Ovary (tissue), 9 donors: Measurements from ENCODE around the gene HSD11B2. TPM values are rescaled to one million over a fixed set of nuclear protein-coding genes. Genes with fewer than 3 reads are reported as not detected.
A peak's percentile ranks its signal among the peaks of the same experiment; 100 is the strongest.

Source experiments
- DNase-seq, 5 donors: peaks; one replicate each; pipeline ENCODE4 v3.0.0-alpha.2; 2019 to 2020
- H3K27ac ChIP-seq, 2 donors: fragments of 200-600 bp; one replicate each; pipeline versions ENCODE4 v1.5.1 to v1.8.0; 2019 to 2022
- H3K27me3 ChIP-seq: fragments of 200-600 bp; one replicate; pipeline ENCODE4 v1.8.0; 2022
- H3K36me3 ChIP-seq: fragments of 200-600 bp; sonication (generic); one replicate; pipeline ENCODE4 v1.5.1; 2019
- H3K4me1 ChIP-seq: one replicate; pipeline ENCODE4 v1.8.1; 2013; ENCODE audit warnings: mild to moderate bottlenecking, moderate library complexity; ENCODE audit not compliant: insufficient read depth
- H3K4me3 ChIP-seq: fragments of 200-600 bp; sonication (generic); one replicate; pipeline ENCODE4 v1.5.1; 2017
- H3K9me3 ChIP-seq, 2 donors: fragments of 200-600 bp in 1 of 2; sonication (generic) in 1 of 2; one replicate each; pipeline versions ENCODE4 v1.5.1 to v1.8.1; 2013 to 2019; ENCODE audit warnings: mild to moderate bottlenecking in 1 of 2, moderate library complexity in 1 of 2
- CTCF ChIP-seq, 3 donors: fragments of 450-650 bp in 2 of 3; fragments of 200-600 bp in 1 of 3; IDR thresholded peaks; one replicate each; pipeline versions ENCODE4 v1.5.1 to v1.8.0; 2016 to 2022; ENCODE audit warnings: antibody characterized with exemption in 3 of 3, mild to moderate bottlenecking in 1 of 3
- EP300 ChIP-seq: sonication (generic); formaldehyde crosslinking; IDR thresholded peaks from one replicate; pipeline ENCODE4 v1.6.1; 2017; ENCODE audit warnings: antibody characterized with exemption
- POLR2A ChIP-seq: fragments of 450-650 bp; IDR thresholded peaks from one replicate; pipeline ENCODE4 v1.6.1; 2017; ENCODE audit warnings: antibody characterized with exemption, mild to moderate bottlenecking, moderate library complexity
- WGBS, 3 donors: extraction: QIAGEN DNeasy Blood & Tissue Kit in 1 of 3; methylation state at CpG; one replicate each; pipeline versions ENCODE4 v1.1.5 to v1.1.7; 2013 to 2017; 5-methylcytosine and 5-hydroxymethylcytosine counted together
- intact Hi-C, 4 donors: fragments of 100-400 bp; cut with DNase I; formaldehyde crosslinking; loops; one replicate each; pipeline versions ENCODE4 v1.11.0 to v1.15.1; 2022 to 2023
- polyA plus RNA-seq, 2 donors: library from polyadenylated mRNA; stranded (reverse); fragments of 200-250 nt in 1 of 2; fragments of 350-450 nt in 1 of 2; fragmentation: Illumina TruSeq in 1 of 2; extraction: RNeasy Lipid Tissue Mini Kit (QIAGEN cat#74804) in 1 of 2; gene quantifications; one replicate each; pipeline ENCODE4 v1.2.3, GENCODE V29; 2013 to 2014
- total RNA-seq, 7 donors: library from RNA; depleted of rRNA in 2 of 7; stranded (reverse); fragments of >200 nt in 2 of 7; fragmentation: NEBNext Ultra II Directional in 3 of 7; extraction: Animal tissue kit (Norgen Biotek cat#: 25700) in 3 of 7; gene quantifications; one replicate each; pipeline versions ENCODE4 v1.1.0 to v1.2.4, GENCODE V29; 2016 to 2023
- donor health status: DM: no; HTN: no; CAD: no; lungs with moderate emphysema.
- donor health status: DM: no; HTN: no; CAD: no.
- donor health status: Bipolar disorder and iron deficiency.
- donor health status: DM: yes; HTN: yes; CAD: no.
- donor health status: DM: no; HTN: no; CAD: no.
- donor health status: DM: yes; HTN: yes; CAD: no.

HSD11B2 gene
- total and polyA plus RNA-seq, 9 donors = 1.3 to 26.3 (median 15.7) TPM

GRCh38 chr16:67430504-67430976 lies 381 bp upstream of the HSD11B2 start:
- WGBS, 3 donors = 0 to 1% (median 1%) methylated on average over 40 to 53 of the region's 53 CpGs
- TF ChIP-seq EP300 (no peak), CTCF (IDR thresholded peaks at IDR 0.05) (no peak), POLR2A (no peak)
- peak overlapping the region in 1 of 2 donors; percentile 32 for H3K27ac ChIP-seq
- DNase-seq = peak in 2 of 5 donors; percentile 60 to 66
- peak overlapping the region; percentile 47 for H3K4me3 ChIP-seq
- intact Hi-C loops = no loop called here
- peaks cover 4% of the 10 kb centered on the region for H3K4me1 ChIP-seq
- H3K36me3 ChIP-seq = no peaks in the 10 kb centered on the region
- H3K27me3 ChIP-seq = no peaks in the 10 kb centered on the region
- H3K9me3 ChIP-seq = no peaks in the 10 kb centered on the region

GRCh38 chr16:67431775-67432505 lies 1.0 kb downstream of the HSD11B2 start:
- peak overlapping the region in 1 of 2 donors; percentile 57 for H3K27ac ChIP-seq
- WGBS, 3 donors = 26 to 38% (median 29%) methylated on average over 11 to 13 of the region's 13 CpGs
- peaks cover 4% of the 10 kb centered on the region for H3K4me1 ChIP-seq
- peak in 1 of 5 donors; percentile 42 for DNase-seq
- no peaks in the 10 kb centered on the region for H3K9me3 ChIP-seq
- TF ChIP-seq EP300 (no peak), POLR2A (no peak), CTCF (IDR thresholded peaks at IDR 0.05) (no peak)
- no peaks in the 10 kb centered on the region for H3K36me3 ChIP-seq
- intact Hi-C loops = no loop called here
- peak overlapping the region; percentile 47 for H3K4me3 ChIP-seq
- H3K27me3 ChIP-seq = no peaks in the 10 kb centered on the region

DNA sequence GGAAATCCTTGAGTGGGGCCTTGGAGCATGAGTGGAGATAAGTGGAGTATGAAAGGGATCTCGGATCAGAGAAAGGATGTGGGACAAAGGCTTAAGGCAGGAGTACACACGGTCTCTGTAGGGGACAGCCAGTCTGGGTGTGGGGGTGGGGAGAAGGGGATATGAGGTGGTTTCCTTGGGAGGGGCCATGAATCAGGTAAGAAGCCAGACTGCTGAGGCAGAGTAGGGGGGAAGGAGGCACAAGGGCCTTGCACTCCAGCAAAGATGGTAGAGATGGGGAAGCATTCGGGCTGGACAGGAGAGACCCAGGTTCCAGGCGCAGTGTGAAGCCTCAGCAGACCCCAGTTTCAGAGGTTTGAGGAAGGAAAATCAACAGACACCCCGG lies 1.6 kb downstream of the HSD11B2 start:
- WGBS, 3 donors = 55 to 64% (median 64%) methylated on average over 5 of the region's 5 CpGs
- no peaks in the 10 kb centered on the region for H3K36me3 ChIP-seq
- DNase-seq = peak in 1 of 5 donors; percentile 20
- no peak for TF ChIP-seq EP300
- TF ChIP-seq CTCF (IDR thresholded peaks at IDR 0.05) = no peak
- TF ChIP-seq POLR2A = no peak
- H3K27me3 ChIP-seq = no peaks in the 10 kb centered on the region
- intact Hi-C loops = no loop called here
- no peak overlapping the region for H3K4me3 ChIP-seq
- no peaks in the 10 kb centered on the region for H3K9me3 ChIP-seq
- no peak overlapping the region for H3K27ac ChIP-seq
- H3K4me1 ChIP-seq = peaks cover 4% of the 10 kb centered on the region

DNA sequence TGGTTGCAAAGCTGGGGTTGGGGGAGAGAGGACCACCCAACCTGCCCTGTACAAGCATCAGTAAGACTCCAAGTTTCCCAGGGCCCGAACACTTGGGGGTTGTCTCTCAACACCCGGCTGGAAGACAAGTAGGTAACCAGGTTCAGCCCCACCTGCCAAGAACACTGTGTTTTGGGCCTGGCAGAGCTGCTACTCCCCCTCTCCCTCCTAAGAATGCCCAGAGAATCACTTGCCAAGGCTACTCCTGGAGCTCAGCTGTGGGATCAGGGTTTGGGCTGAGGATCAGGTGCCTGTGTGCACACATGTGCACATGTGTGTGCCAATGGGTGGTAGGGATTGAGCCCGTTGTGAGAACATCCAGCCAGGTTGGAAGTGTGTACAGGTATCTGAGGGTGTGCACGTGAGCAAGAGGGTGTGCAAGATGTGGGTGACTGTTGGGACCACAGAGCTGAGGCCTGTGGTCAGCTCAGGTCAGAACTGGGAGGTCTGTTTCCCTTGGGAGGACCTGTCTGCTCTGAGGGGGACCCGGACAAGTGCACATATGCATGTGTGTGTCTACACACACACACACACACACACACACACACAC lies 2.3 kb downstream of the HSD11B2 start:
- Histone ChIP-seq H3K9me3 (no peaks in the 10 kb centered on the region), H3K4me1 (peaks cover 4% of the 10 kb centered on the region), H3K4me3 (no peak overlapping the region), H3K36me3 (no peaks in the 10 kb centered on the region), H3K27me3 (no peaks in the 10 kb centered on the region), H3K27ac (no peak overlapping the region)
- TF ChIP-seq EP300 (no peak), CTCF (IDR thresholded peaks at IDR 0.05) (no peak), POLR2A (no peak)
- peak in 1 of 5 donors; percentile 19 for DNase-seq
- 78 to 82% (median 79%) methylated on average over 5 of the region's 5 CpGs for WGBS, 3 donors
- intact Hi-C loops = no loop called here
